Measurements from ENCODE around the gene EFHC1. TPM values are rescaled to one million over a fixed set of nuclear protein-coding genes. Genes with fewer than 3 reads are reported as not detected.
"Not testable (repeated sequence)": the region's sequence is repeated elsewhere in the genome, so short reads cannot be mapped to it uniquely, and the experiment has no call there.

The EFHC1 gene
- total RNA-seq, 1 experiment from 2014 or later, result 18.1 TPM

- intact Hi-C loops (cut with micrococcal nuclease; ENCODE audit: unreplicated experiment), result no loop called here
- peaks cover 32% of the 10 kb centered on the region for H3K4me1 Mint-ChIP-seq (ENCODE audit: low read depth, unreplicated experiment)
- peaks cover 2% of the 10 kb centered on the region for H3K9me3 Mint-ChIP-seq (ENCODE audit: low read depth, unreplicated experiment)
- no peak for DNase-seq
- BruUV-seq (replicated peaks), result no TSS peak
- H3K27ac Mint-ChIP-seq (ENCODE audit: unreplicated experiment), result no peak overlapping the region
- H3K27me3 Mint-ChIP-seq (ENCODE audit: unreplicated experiment), result no peaks in the 10 kb centered on the region
- peaks cover 6% of the 10 kb centered on the region for H3K36me3 Mint-ChIP-seq (ENCODE audit: insufficient read depth, unreplicated experiment)
- no peak overlapping the region for H3K4me3 Mint-ChIP-seq (ENCODE audit: low read depth, unreplicated experiment)
- TF ChIP-seq, protein P1, sequence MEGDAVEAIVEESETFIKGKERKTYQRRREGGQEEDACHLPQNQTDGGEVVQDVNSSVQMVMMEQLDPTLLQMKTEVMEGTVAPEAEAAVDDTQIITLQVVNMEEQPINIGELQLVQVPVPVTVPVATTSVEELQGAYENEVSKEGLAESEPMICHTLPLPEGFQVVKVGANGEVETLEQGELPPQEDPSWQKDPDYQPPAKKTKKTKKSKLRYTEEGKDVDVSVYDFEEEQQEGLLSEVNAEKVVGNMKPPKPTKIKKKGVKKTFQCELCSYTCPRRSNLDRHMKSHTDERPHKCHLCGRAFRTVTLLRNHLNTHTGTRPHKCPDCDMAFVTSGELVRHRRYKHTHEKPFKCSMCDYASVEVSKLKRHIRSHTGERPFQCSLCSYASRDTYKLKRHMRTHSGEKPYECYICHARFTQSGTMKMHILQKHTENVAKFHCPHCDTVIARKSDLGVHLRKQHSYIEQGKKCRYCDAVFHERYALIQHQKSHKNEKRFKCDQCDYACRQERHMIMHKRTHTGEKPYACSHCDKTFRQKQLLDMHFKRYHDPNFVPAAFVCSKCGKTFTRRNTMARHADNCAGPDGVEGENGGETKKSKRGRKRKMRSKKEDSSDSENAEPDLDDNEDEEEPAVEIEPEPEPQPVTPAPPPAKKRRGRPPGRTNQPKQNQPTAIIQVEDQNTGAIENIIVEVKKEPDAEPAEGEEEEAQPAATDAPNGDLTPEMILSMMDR (IDR thresholded peaks at IDR 0.05; ENCODE audit: unreplicated experiment), result no peak
- CTCF ChIA-PET, result no interaction called here
Observed at GRCh38 chr6:52381249-52381648, 38.9 kb upstream of the EFHC1 start.

- Mint-ChIP-seq H3K36me3 (ENCODE audit: insufficient read depth, unreplicated experiment) (peaks cover 9% of the 10 kb centered on the region), H3K4me1 (ENCODE audit: low read depth, unreplicated experiment) (peaks cover 20% of the 10 kb centered on the region), H3K27me3 (ENCODE audit: unreplicated experiment) (no peaks in the 10 kb centered on the region), H3K9me3 (ENCODE audit: low read depth, unreplicated experiment) (peaks cover 2% of the 10 kb centered on the region), H3K4me3 (ENCODE audit: low read depth, unreplicated experiment) (no peak overlapping the region), H3K27ac (ENCODE audit: unreplicated experiment) (no peak overlapping the region)
- TF ChIP-seq, protein P1 (IDR thresholded peaks at IDR 0.05; ENCODE audit: unreplicated experiment), result no peak
- intact Hi-C loops (cut with micrococcal nuclease; ENCODE audit: unreplicated experiment), result no loop called here
- no TSS peak for BruUV-seq (replicated peaks)
- CTCF ChIA-PET, result interaction anchor here (0.6 kb wide), 1 partner anchor 31 kb away, joined by 6 read pairs; no protein-coding TSS in a partner anchor
- no peak for DNase-seq
Observed at GRCh38 chr6:52384145-52384766, 35.9 kb upstream of the EFHC1 start.

- no peak overlapping the region for H3K27ac Mint-ChIP-seq (ENCODE audit: unreplicated experiment)
- no peak overlapping the region for H3K4me3 Mint-ChIP-seq (ENCODE audit: low read depth, unreplicated experiment)
- peaks cover 2% of the 10 kb centered on the region for H3K9me3 Mint-ChIP-seq (ENCODE audit: low read depth, unreplicated experiment)
- H3K36me3 Mint-ChIP-seq (ENCODE audit: insufficient read depth, unreplicated experiment), result peaks cover 12% of the 10 kb centered on the region
- no peaks in the 10 kb centered on the region for H3K27me3 Mint-ChIP-seq (ENCODE audit: unreplicated experiment)
- no TSS peak for BruUV-seq (replicated peaks)
- intact Hi-C loops (cut with micrococcal nuclease; ENCODE audit: unreplicated experiment), result no loop called here
- DNase-seq, result no peak
- CTCF ChIA-PET, result no interaction called here
- TF ChIP-seq, protein P1 (IDR thresholded peaks at IDR 0.05; ENCODE audit: unreplicated experiment), result no peak
- peaks cover 29% of the 10 kb centered on the region for H3K4me1 Mint-ChIP-seq (ENCODE audit: low read depth, unreplicated experiment)
Observed at GRCh38 chr6:52385074-52385473, 35.1 kb upstream of the EFHC1 start.

GRCh38 chr6:52388119-52388518 is 32.0 kb upstream of the EFHC1 start:
- H3K9me3 Mint-ChIP-seq (ENCODE audit: low read depth, unreplicated experiment); H3K27me3 Mint-ChIP-seq (ENCODE audit: unreplicated experiment); BruUV-seq (replicated peaks); H3K4me3 Mint-ChIP-seq (ENCODE audit: low read depth, unreplicated experiment); DNase-seq: not testable (repeated sequence)
- H3K27ac Mint-ChIP-seq (ENCODE audit: unreplicated experiment), result peak overlapping the region; percentile 93
- intact Hi-C loops (cut with micrococcal nuclease; ENCODE audit: unreplicated experiment), result loop anchor here (2.0 kb wide), 1 partner anchor 101 kb away; no protein-coding TSS in a partner anchor
- H3K4me1 Mint-ChIP-seq (ENCODE audit: low read depth, unreplicated experiment), result peaks cover 49% of the 10 kb centered on the region
- peaks cover 16% of the 10 kb centered on the region for H3K36me3 Mint-ChIP-seq (ENCODE audit: insufficient read depth, unreplicated experiment)
- CTCF ChIA-PET, result interaction anchor here (0.7 kb wide), 1 partner anchor 302 kb away, joined by 4 read pairs; no protein-coding TSS in a partner anchor

DNA sequence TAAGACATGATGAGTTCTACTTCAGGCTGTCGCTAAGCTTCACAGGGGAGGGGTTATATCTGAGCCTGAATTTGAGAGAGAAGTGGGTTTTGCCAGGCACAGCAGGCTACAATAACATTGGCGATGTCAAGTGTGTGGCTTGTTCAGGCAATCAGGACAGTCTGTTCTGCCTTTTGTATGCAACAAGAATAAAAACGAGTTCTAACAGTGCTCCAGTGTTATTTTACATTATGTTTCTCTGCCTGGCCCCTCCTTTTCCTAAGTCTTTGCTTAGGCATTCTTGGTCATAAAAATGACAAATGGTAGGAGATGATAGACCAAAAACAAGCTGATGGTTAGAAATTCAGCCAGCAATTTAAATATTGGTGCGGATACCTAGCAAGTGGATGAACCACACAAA is 31.4 kb upstream of the EFHC1 start:
- no peak for DNase-seq
- peak overlapping the region; percentile 93 for H3K27ac Mint-ChIP-seq (ENCODE audit: unreplicated experiment)
- H3K9me3 Mint-ChIP-seq (ENCODE audit: low read depth, unreplicated experiment), result peaks cover 2% of the 10 kb centered on the region
- TF ChIP-seq, protein P1 (IDR thresholded peaks at IDR 0.05; ENCODE audit: unreplicated experiment), result no peak
- H3K36me3 Mint-ChIP-seq (ENCODE audit: insufficient read depth, unreplicated experiment), result peaks cover 16% of the 10 kb centered on the region
- peaks cover 48% of the 10 kb centered on the region for H3K4me1 Mint-ChIP-seq (ENCODE audit: low read depth, unreplicated experiment)
- intact Hi-C loops (cut with micrococcal nuclease; ENCODE audit: unreplicated experiment), result loop anchor here (2.0 kb wide), 1 partner anchor 102 kb away; no protein-coding TSS in a partner anchor
- peak overlapping the region; percentile 61 for H3K4me3 Mint-ChIP-seq (ENCODE audit: low read depth, unreplicated experiment)
- BruUV-seq (replicated peaks), result no TSS peak
- no peaks in the 10 kb centered on the region for H3K27me3 Mint-ChIP-seq (ENCODE audit: unreplicated experiment)
- CTCF ChIA-PET, result no interaction called here
